ENCODE measurements around the gene SKP2. TPM values are rescaled to one million over a fixed set of nuclear protein-coding genes. Genes with fewer than 3 reads are reported as not detected.

SKP2 gene
- total RNA-seq, 1 donor from 2014 or later = 31.4 TPM

- Histone ChIP-seq H3K79me2 (ENCODE audit: insufficient read depth, low read length) (peaks cover 81% of the 10 kb centered on the region), H4K20me1 (ENCODE audit: insufficient read depth, low read length) (peaks cover 21% of the 10 kb centered on the region), H3K4me1 (ENCODE audit: insufficient read depth, low read length) (peaks cover 19% of the 10 kb centered on the region), H3K4me3 (ENCODE audit: insufficient read depth, low read depth, low read length) (no peak overlapping the region), H3K9ac (ENCODE audit: low read length) (peak overlapping the region; percentile 15), H3K4me2 (ENCODE audit: low read length) (peak overlapping the region; percentile 34), H3K27ac (ENCODE audit: low read depth, low read length) (peak overlapping the region; percentile 35), H2AFZ (ENCODE audit: low read depth, low read length) (no peak overlapping the region), H3K27me3 (ENCODE audit: insufficient read depth, low read length) (no peaks in the 10 kb centered on the region), H3K9me3 (ENCODE audit: insufficient read depth, low read depth, low read length) (no peaks in the 10 kb centered on the region), H3K36me3 (ENCODE audit: insufficient read depth, low read length) (peaks cover 18% of the 10 kb centered on the region)
- H3K27me3 Mint-ChIP-seq (ENCODE audit: low read depth, unreplicated experiment) = no peaks in the 10 kb centered on the region
- DNase-seq (ENCODE audit: low read depth) (peak; percentile 72), FAIRE-seq (no peak)
- H3K4me1 Mint-ChIP-seq (ENCODE audit: low read depth, unreplicated experiment) = peaks cover 37% of the 10 kb centered on the region
- H3K9me3 Mint-ChIP-seq (ENCODE audit: unreplicated experiment) = peaks cover 2% of the 10 kb centered on the region
- peaks cover 10% of the 10 kb centered on the region for H3K36me3 Mint-ChIP-seq (ENCODE audit: low read depth, unreplicated experiment)
- peak overlapping the region; percentile 52 for H3K4me3 Mint-ChIP-seq (ENCODE audit: unreplicated experiment)
- H3K27ac Mint-ChIP-seq (ENCODE audit: unreplicated experiment) = peak overlapping the region; percentile 91
- no peak for TF ChIP-seq CTCF (IDR thresholded peaks at IDR 0.05; ENCODE audit: insufficient read depth, low read depth, low read length)
- no peak for TF ChIP-seq EZH2 (IDR thresholded peaks at IDR 0.05; ENCODE audit: insufficient read depth, low read length)
These were observed 4.7 kb downstream of the SKP2 start for GRCh38 chr5:36156619-36157018.

GRCh38 chr5:36158144-36158543 lies 6.2 kb downstream of the SKP2 start:
- H3K4me3 Mint-ChIP-seq (ENCODE audit: unreplicated experiment) = no peak overlapping the region
- Histone ChIP-seq H3K4me2 (ENCODE audit: low read length) (no peak overlapping the region), H3K27ac (ENCODE audit: low read depth, low read length) (no peak overlapping the region), H3K4me1 (ENCODE audit: insufficient read depth, low read length) (peaks cover 15% of the 10 kb centered on the region), H3K4me3 (ENCODE audit: insufficient read depth, low read depth, low read length) (no peak overlapping the region), H3K79me2 (ENCODE audit: insufficient read depth, low read length) (peaks cover 84% of the 10 kb centered on the region), H3K27me3 (ENCODE audit: insufficient read depth, low read length) (no peaks in the 10 kb centered on the region), H3K36me3 (ENCODE audit: insufficient read depth, low read length) (peaks cover 23% of the 10 kb centered on the region), H4K20me1 (ENCODE audit: insufficient read depth, low read length) (peaks cover 24% of the 10 kb centered on the region), H3K9ac (ENCODE audit: low read length) (no peak overlapping the region), H2AFZ (ENCODE audit: low read depth, low read length) (no peak overlapping the region), H3K9me3 (ENCODE audit: insufficient read depth, low read depth, low read length) (no peaks in the 10 kb centered on the region)
- H3K4me1 Mint-ChIP-seq (ENCODE audit: low read depth, unreplicated experiment) = peaks cover 37% of the 10 kb centered on the region
- FAIRE-seq = no peak
- peaks cover 11% of the 10 kb centered on the region for H3K36me3 Mint-ChIP-seq (ENCODE audit: low read depth, unreplicated experiment)
- no peak for DNase-seq (ENCODE audit: low read depth)
- TF ChIP-seq EZH2 (IDR thresholded peaks at IDR 0.05; ENCODE audit: insufficient read depth, low read length) = no peak
- no peak for TF ChIP-seq CTCF (IDR thresholded peaks at IDR 0.05; ENCODE audit: insufficient read depth, low read depth, low read length)
- peaks cover 3% of the 10 kb centered on the region for H3K9me3 Mint-ChIP-seq (ENCODE audit: unreplicated experiment)
- no peaks in the 10 kb centered on the region for H3K27me3 Mint-ChIP-seq (ENCODE audit: low read depth, unreplicated experiment)
- H3K27ac Mint-ChIP-seq (ENCODE audit: unreplicated experiment) = peak overlapping the region; percentile 29

GRCh38 chr5:36160617-36161016 lies 8.7 kb downstream of the SKP2 start:
- H2AFZ ChIP-seq (ENCODE audit: low read depth, low read length) = no peak overlapping the region
- no peaks in the 10 kb centered on the region for H3K9me3 ChIP-seq (ENCODE audit: insufficient read depth, low read depth, low read length)
- FAIRE-seq (no peak), DNase-seq (ENCODE audit: low read depth) (no peak)
- peaks cover 8% of the 10 kb centered on the region for H3K4me1 ChIP-seq (ENCODE audit: insufficient read depth, low read length)
- Mint-ChIP-seq H3K36me3 (ENCODE audit: low read depth, unreplicated experiment) (peaks cover 7% of the 10 kb centered on the region), H3K27ac (ENCODE audit: unreplicated experiment) (no peak overlapping the region), H3K9me3 (ENCODE audit: unreplicated experiment) (peaks cover 1% of the 10 kb centered on the region), H3K4me1 (ENCODE audit: low read depth, unreplicated experiment) (peaks cover 27% of the 10 kb centered on the region), H3K4me3 (ENCODE audit: unreplicated experiment) (no peak overlapping the region), H3K27me3 (ENCODE audit: low read depth, unreplicated experiment) (no peaks in the 10 kb centered on the region)
- no peak overlapping the region for H3K4me3 ChIP-seq (ENCODE audit: insufficient read depth, low read depth, low read length)
- no peak overlapping the region for H3K27ac ChIP-seq (ENCODE audit: low read depth, low read length)
- no peak overlapping the region for H3K9ac ChIP-seq (ENCODE audit: low read length)
- H3K79me2 ChIP-seq (ENCODE audit: insufficient read depth, low read length) = peaks cover 75% of the 10 kb centered on the region
- H3K4me2 ChIP-seq (ENCODE audit: low read length) = no peak overlapping the region
- H3K27me3 ChIP-seq (ENCODE audit: insufficient read depth, low read length) = no peaks in the 10 kb centered on the region
- TF ChIP-seq EZH2 (IDR thresholded peaks at IDR 0.05; ENCODE audit: insufficient read depth, low read length) = no peak
- no peak for TF ChIP-seq CTCF (IDR thresholded peaks at IDR 0.05; ENCODE audit: insufficient read depth, low read depth, low read length)
- H3K36me3 ChIP-seq (ENCODE audit: insufficient read depth, low read length) = peaks cover 36% of the 10 kb centered on the region
- H4K20me1 ChIP-seq (ENCODE audit: insufficient read depth, low read length) = peaks cover 36% of the 10 kb centered on the region

Data from astrocyte (in vitro differentiated cells and primary cell).